Stimulated activated CD8-positive, alpha-beta memory T cell treated with anti-CD3 and anti-CD28 coated beads, Interleukin-7, amount 100 ng/mL, for 1 hour (primary cell): ENCODE data around the gene TF.

Experiments used
- DNase-seq, 2 donors: peaks; one replicate each; pipeline ENCODE4 v3.0.0-alpha.2; 2020; ENCODE audit warnings: low read depth in 2 of 2

TF gene

DNA sequence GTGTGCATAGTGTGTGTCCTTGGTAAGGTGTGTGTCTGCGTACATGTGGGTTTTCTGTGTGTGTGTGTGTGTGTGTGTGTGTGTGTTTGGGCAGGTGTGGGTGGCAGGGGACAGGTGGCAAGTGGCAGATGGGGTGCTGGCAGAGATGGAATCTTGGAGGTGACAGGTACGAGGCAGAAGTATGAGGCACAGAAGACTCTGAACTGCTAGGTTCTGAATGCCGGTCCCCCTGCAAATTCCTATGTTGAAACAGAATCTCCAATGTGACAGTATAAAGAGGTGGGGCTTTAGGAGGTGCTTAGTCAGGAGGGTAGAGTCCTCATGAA, 89.2 kb downstream of the TF start:
- no peak for DNase-seq

GRCh38 chr3:133835961-133836360, 89.8 kb downstream of the TF start:
- DNase-seq, result no peak

DNA sequence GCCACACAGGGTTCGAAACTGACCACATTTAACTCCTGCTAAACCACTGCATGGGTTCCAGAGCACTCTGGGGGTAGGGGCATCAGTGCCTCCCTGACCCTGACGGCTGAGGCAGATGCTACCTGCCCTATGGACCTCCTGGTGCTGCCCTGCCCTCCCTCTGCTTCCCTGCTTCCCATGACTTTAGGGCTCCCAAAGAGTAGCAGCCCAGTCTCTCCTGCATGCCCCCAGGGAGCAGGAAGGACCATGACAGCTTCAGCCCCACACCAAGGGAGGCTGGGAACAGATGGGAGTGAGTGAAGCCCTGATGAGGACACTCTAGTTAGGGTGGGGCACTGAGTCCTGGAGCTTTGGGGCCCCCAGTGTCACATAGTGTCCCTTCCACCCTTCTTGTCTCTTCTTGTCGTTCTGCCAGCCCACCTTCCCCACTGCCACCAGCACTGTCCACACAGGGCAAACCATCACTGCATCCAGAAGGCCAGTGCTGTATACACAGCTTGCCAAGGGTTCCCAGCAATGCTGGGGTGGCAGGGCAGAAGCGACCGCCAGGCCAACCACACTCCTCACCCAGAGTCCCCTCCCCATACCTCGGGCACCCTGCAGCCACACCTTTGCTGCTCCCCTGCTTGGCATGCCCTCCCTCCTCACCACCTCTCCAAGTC, 90.4 kb downstream of the TF start:
- DNase-seq, result no peak

DNA sequence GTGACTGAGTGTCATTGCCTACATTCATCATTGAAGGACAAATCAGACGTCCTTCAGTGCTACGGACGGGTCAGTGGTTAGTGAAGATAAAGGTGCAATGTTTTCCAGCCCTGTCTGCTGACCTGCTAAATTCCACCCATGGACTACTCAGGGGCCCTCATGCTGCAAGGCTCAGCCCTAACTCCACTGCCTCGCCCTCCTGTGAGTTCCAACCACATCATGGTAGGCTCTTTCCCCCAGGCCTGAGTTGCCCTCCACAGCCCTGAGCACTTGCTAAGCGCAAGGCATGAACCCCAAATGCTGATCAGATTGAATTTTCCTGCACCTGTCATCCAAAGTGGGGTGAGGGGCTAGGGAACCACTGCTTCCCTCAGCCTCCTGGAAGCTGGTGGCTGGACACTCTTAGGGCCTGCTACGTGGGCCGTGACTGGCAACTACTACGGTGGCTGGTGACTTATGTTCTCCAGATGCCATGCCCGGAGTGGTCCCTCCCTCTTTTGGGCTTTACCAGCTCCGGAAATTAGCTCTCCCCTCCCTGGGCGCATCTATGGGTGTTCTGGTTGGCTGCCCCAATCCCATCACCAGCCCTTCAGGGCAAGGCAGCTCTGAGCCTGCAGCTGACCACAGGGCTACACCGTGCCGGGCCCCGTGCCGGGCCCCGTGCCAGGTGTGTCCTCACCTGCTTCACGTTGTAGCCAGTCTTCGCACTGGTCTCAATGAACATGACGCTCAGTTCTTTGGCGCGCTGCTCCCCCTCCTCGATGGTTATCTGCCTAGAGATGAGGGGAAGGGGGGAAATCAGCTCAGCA, 91.5 kb downstream of the TF start:
- no peak for DNase-seq

- no peak for DNase-seq
Observed at GRCh38 chr3:133838296-133838789, 92.2 kb downstream of the TF start.

GRCh38 chr3:133838916-133839800, 93.0 kb downstream of the TF start:
- no peak for DNase-seq

GRCh38 chr3:133840055-133840737, 94.0 kb downstream of the TF start:
- DNase-seq, result no peak

- DNase-seq, result no peak
Observed at GRCh38 chr3:133840767-133841166, 94.6 kb downstream of the TF start.

- no peak for DNase-seq
Observed at GRCh38 chr3:133841196-133841595, 95.0 kb downstream of the TF start.

GRCh38 chr3:133842158-133842557, 96.0 kb downstream of the TF start:
- no peak for DNase-seq

- DNase-seq, result no peak
Observed at GRCh38 chr3:133843634-133844033, 97.4 kb downstream of the TF start.

- DNase-seq, result no peak
Observed at GRCh38 chr3:133845127-133845526, 98.9 kb downstream of the TF start.
